HG02943 (cell line): ENCODE data around the gene SCRG1.

ENCODE experiments used
- ATAC-seq: cut with Tn5 transposase; IDR thresholded peaks from one replicate; pipeline ENCODE4 v1.9.1; 2021; ENCODE audit warnings: mild to moderate bottlenecking, low read depth, moderate library complexity; ENCODE audit not compliant: unreplicated experiment

SCRG1 gene

DNA sequence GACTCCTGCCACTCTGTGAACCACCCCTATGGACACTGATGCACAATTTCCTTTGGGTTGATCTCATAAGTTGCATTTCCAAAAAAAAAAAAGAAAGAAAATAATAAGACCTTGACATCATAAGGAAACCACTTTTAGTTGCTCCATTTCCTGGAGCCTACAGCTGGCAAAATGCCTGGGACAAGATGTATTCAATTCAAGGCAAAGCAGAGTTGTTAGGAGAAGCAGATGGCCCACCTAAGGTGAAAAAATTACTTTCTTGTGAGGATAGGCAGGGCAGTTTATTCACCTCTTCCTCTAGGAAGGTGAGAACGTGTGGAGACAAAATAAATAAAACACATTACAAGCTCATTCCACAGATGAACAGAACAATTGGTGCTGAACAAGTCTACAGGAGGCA lies 14.1 kb upstream of the SCRG1 start:
- no peak for ATAC-seq

DNA sequence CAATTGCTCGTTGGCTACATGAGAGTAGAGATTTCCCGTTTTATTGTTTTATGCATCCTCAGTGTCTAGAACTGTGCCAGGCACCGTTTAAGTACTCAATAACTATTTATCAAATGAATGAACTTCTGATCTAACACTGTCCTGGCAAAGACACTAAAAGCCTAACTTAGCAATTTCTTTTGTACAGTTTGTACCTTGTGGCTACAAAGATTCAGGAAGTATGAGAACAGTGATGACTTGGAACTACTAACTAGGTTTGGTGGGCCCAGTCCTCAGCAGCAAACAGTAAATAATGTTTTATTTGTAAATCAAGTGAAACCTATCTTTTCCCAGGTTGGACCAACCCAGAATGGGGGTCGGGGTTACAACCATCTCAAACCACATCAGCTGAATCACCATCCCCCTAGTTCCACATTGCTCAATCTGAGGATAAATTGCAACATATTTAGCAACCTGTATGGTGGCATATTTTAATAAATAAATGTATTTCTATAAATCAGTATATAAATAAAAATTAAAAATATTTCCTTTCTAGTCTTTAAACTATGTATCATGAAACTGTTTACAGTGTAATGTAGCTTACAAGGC lies 12.3 kb upstream of the SCRG1 start:
- no peak for ATAC-seq

DNA sequence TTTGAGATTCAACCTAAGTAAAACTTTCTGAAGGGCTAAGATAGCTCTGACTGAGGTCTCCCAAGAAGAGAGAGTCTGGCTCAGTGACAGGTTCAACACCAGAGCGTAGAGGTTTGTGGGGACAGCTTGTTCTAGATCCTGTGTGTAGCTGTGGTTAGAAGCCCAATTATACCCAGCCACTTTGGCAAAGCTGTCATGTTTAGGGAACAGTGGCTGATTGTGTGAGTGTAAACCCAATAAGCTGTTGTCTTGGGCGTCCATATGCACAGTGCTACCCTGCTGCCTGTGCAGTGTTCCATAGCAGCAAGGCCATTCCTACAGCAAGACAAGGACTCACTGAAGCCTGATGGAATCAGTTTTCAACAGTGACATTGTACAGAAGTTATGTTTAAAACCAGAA lies 11.2 kb upstream of the SCRG1 start:
- no peak for ATAC-seq

GRCh38 chr4:173405840-173406606 lies 7.1 kb upstream of the SCRG1 start:
- no peak for ATAC-seq

GRCh38 chr4:173404296-173404865 lies 5.5 kb upstream of the SCRG1 start:
- no peak for ATAC-seq

DNA sequence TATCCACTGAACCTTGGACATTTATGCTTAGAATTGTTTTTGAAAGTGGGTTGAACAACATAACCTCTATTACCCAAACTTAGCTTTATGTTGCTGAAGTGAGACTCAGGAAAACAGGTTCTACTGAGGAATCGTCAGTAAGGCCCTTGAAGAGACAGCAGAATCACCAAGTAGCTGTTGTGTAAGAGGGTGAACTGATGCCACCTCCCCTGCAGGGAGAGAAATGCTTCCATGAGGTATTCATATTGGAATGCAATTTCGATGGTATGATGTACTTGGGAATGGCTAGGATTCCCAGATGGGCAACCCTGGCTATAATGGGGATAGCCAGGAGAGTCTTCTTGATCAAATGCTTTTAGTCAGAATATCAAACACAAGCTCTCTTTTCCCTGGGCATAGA lies 4.1 kb upstream of the SCRG1 start:
- ATAC-seq, result no peak

DNA sequence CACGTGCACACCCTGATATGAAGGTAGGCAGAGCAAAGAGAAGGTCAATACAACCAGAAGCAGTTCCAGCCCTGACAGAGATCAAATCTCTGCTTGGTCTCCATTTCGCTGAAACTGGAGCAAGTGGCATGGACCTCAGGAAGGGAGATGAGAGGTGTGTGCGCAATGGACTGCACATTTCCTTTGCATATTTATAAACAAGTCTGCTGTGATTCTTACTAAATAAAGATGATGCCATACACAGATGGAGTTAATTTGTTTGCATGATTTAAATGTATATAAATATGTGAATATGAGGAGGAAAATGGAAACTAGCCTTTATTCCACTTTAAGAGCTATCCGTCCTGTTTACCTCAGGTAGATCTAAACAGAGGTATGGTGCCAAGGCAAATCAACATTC lies 2.1 kb upstream of the SCRG1 start:
- no peak for ATAC-seq

- no peak for ATAC-seq
Observed at GRCh38 chr4:173398220-173398619, 696 bp downstream of the SCRG1 start.

- no peak for ATAC-seq
Observed at GRCh38 chr4:173397604-173398003, 1.3 kb downstream of the SCRG1 start.

DNA sequence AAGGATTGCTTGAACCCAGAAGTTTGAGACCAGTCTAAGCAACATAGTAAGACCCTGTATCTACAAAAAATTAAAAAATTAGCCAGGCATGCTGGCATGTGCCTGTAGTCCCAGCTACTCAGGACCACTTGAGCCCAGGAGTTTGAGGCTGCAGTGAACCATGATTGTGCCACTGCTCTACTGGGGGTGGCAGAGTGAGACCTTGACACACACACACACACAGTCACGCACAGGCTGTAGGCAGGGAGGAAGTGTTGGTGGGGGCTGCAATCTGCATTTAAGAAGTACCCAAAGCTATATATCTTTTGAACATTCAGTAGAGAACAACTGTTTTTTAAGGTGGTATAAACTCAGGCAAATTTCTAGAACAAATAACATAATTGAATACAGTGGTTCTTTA lies 7.2 kb downstream of the SCRG1 start:
- ATAC-seq, result no peak

GRCh38 chr4:173386751-173387150 lies 12.2 kb downstream of the SCRG1 start:
- no peak for ATAC-seq

DNA sequence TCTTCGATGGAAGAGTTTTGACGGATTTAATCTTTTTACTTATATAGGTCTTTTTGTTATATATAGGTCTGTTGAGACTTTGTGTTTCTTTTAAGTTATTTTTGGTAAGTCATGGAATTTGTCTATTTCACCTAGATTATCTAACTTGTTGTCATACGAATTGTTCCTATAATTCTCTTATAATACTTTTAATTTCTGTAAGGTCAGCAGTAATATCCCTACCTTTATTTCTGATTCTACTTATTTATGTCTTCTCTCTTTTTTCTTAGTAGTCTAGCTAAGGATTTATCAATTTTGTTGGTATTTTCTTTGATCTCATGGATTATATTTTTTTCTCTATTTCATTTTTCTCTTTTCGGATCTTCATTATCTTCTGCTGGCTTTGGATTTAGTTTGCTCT lies 16.6 kb downstream of the SCRG1 start:
- ATAC-seq, result no peak

- ATAC-seq, result no peak
Observed at GRCh38 chr4:173381610-173382009, 17.3 kb downstream of the SCRG1 start.

DNA sequence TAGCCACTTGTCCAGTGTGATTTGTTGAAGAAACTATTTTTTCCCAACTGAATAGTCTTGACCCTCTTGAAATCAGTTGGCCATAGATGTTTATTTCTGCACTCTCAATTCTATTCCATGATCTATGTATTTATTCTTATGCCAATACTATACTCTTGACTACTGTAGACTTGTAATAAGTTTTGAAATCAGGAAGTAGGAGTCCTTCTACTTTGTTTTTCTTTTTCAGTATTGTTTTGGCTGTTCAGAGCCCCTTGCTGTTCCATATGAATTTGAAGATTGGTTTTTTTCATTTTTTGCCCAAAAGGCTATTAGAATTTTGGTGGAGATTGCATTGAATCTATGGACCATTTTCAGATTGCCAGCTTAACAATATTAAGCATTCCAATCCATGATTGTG lies 17.9 kb downstream of the SCRG1 start:
- ATAC-seq, result no peak

DNA sequence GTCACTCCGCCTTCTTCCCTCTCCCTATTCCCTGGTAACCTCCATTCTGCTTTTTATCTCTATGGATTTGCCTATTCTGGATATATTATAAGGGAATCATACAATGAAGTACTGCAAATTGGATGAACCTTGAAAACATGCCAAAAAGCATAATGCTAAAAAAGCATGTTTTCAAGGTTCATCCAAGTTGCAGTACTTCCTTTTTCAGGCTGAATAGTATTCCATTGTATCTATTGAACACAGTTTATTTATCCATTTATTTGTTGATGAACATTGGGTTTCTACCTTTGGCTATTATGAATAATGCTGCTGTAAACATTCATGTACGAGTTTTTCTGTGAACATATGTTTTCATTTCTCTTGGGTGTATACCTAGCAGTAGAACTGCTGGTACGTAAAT lies 19.0 kb downstream of the SCRG1 start:
- no peak for ATAC-seq

DNA sequence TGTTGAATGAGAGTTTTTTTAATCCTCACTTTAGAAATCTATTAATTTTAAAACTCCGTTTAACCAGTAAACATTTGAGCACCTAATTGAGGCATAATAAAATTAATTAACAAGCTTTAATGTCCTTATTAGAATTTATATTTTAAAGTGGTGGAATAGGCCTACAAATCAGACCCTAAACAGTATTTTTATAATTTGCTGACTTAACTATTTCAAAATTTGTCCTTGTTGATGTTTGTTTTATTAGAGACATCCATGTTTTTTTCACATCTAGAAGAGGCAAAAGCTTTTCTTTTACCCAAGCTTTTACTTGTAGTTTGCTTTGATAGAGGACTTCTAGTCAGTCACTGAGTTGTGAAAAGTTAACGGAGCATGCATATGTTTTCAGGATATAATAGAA lies 24.3 kb downstream of the SCRG1 start:
- no peak for ATAC-seq

DNA sequence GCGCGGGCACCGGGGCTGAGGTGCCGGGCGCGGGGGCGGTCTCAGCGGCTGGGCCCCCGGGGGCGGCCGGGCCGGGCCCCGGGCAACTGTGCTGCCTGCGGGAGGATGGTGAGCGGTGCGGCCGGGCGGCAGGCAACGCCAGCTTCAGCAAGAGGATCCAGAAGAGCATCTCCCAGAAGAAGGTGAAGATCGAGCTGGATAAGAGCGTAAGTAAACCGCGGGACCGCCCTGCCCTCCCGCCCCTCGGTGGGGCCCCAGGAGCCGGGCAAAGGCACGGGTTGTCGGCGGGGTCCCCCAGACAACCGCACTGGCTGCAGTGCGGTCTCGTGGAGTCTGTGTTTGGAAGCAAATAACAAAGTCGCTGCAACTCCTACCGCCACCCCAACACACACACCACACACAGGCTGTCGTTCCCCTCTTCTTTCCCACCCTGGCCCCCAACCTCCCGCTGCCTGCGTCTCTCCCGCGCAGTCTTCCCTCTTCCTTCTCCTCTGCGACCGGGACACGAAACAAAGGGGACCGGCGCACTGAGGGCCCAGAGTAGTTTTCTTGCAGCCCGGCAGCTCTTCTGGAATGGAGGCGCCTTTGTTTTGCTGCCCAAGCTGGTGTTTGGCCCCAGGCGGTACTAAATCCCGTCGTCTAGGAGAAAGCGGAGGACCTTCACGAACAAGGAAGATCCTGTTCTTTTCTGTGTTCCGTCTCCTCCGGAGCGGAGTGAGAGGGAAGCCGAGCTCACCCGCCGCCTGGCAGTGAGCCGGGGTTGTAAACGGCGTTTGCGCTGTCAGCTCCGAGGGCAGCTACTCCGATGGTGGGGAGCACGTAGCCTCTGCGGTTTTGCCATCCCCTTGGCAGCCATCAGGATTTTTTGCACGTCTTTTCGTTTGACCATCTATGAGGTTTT lies 27.4 kb downstream of the SCRG1 start:
- ATAC-seq, result peak; percentile 21

- peak; percentile 65 for ATAC-seq
Observed at GRCh38 chr4:173370477-173371291, 28.2 kb downstream of the SCRG1 start, which contains the start of gene SAP30. Gene SAP30, plus strand, starts transcription at chr4:173370954. Its CDS starts 229 bp downstream, at chr4:173371183.

- ATAC-seq, result peak; percentile 10
Observed at GRCh38 chr4:173370130-173370476, 28.8 kb downstream of the SCRG1 start.

DNA sequence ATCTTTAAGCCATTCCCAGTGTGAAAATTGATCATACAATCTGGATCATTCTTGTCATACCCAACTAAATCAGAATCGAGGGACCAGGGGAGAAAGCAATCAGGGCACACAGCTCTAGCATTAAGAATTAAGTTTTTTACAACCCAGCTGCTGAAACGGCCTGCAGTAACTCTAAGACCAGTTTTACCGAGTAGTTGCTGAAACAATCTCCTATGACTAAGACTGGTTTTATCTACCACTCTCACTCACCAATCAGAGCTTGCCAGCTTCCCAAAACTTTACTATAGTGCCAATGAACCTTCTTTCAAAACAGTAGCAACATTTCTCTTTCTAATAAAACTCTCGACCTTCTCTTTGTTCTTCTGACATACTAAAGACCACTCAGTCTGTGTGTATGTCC lies 31.0 kb downstream of the SCRG1 start:
- ATAC-seq, result no peak
